Right renal pelvis (tissue), 4 donors: Measurements from ENCODE around the gene PCDHGB5. TPM values are rescaled to one million over a fixed set of nuclear protein-coding genes. Genes with fewer than 3 reads are reported as not detected.

ENCODE experiments used
- DNase-seq, 4 donors: peaks; one replicate each; pipeline ENCODE4 v3.0.0-alpha.2; 2013; ENCODE audit warnings: low read depth in 4 of 4, low spot score in 3 of 4, missing footprints in 1 of 4
- polyA plus RNA-seq, 4 donors: library from polyadenylated mRNA; unstranded; fragments of 120-200 nt; gene quantifications; one replicate each; pipeline ENCODE4 v1.2.1, GENCODE V29; 2013; ENCODE audit not compliant: insufficient read length in 4 of 4

Gene PCDHGB5
- polyA plus RNA-seq, 4 donors = 9.4 to 11.0 (median 9.7) TPM

GRCh38 chr5:141437221-141437620 lies 39.5 kb downstream of the PCDHGB5 start:
- DNase-seq = no peak

- no peak for DNase-seq
Measured at GRCh38 chr5:141439411-141440141, 41.8 kb downstream of the PCDHGB5 start.

DNA sequence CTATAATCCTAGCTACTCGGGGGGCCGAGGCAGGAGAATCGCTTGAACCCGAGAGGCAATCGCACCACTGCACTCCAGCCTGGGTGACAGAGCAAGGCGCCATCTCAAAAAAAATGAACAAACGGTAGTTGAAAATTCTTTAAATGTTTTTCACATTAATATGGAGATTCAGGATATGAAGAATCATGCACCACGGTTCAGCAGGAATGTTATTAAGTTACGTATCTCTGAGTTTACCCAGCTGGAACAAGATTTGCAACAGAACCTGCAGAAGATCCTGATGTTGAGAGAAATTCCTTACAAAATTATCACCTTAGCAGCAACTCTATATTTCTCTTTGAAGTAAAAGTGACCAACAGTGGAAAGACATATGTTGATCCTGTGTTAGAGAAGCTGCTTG lies 42.6 kb downstream of the PCDHGB5 start:
- no peak for DNase-seq

DNA sequence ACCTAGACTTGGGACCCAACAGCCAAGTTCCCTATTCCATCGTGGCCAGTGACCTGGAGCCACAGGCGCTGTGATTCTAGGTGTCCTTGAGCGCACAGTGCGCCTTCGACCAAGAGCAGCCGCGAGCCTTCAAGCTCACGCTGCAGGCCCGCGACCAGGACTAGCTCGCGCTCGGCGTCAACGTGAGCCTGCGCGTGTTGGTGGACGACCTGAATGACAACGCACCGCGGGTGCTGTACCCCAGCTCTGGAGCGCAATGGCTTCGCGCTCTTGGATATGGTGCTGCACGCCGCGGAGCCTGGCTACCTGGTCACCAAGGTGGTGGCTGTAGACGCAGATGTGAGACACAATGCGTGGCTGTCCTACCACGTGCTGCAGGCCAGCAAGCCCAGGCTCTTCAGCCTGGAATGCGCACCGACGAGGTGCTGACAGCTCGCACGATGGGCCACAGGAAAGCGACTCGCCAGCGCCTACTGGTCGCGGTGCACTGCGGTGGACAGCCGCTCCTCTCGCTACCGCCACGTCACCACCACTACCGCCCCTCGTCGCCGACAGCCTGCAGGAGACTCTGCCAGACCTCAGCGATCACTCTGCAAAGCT lies 43.9 kb downstream of the PCDHGB5 start:
- no peak for DNase-seq

Other genes with a start within 250 kb of the PCDHGB5 start
- gene PCDHB6, start 247.9 kb upstream of the PCDHGB5 start, polyA plus RNA-seq = 1 to 10 TPM; 3.0 to 4.0 (median 3.4) TPM
- gene PCDHB7, start 225.3 kb upstream of the PCDHGB5 start, polyA plus RNA-seq = 1 to 10 TPM; 4.9 to 6.2 (median 5.9) TPM
- 1 to 10 TPM; 1.3 to 3.9 (median 2.6) TPM for gene PCDHB8, start 220.2 kb upstream of the PCDHGB5 start, polyA plus RNA-seq
- 1 to 10 TPM; 3.5 to 7.7 (median 5.2) TPM for gene PCDHB16, start 215.6 kb upstream of the PCDHGB5 start, polyA plus RNA-seq
- gene PCDHB9, start 210.8 kb upstream of the PCDHGB5 start, polyA plus RNA-seq = 1 to 10 TPM; 3.2 to 6.3 (median 3.8) TPM
- 1 to 10 TPM; 6.5 to 9.4 (median 7.7) TPM for gene PCDHB10, start 205.6 kb upstream of the PCDHGB5 start, polyA plus RNA-seq
- gene PCDHB11, start 198.3 kb upstream of the PCDHGB5 start, polyA plus RNA-seq = 1 to 10 TPM; 4.8 to 6.3 (median 5.1) TPM
- gene PCDHB12, start 189.2 kb upstream of the PCDHGB5 start, polyA plus RNA-seq = 1 to 10 TPM; 4.6 to 6.5 (median 5.5) TPM
- 1 to 10 TPM; 5.6 to 6.8 (median 6.3) TPM for gene PCDHB13, start 184.0 kb upstream of the PCDHGB5 start, polyA plus RNA-seq
- gene PCDHB14, start 174.6 kb upstream of the PCDHGB5 start, polyA plus RNA-seq = 10 to 100 TPM in 1 of 4 donors, 1 to 10 TPM in 3; 8.1 to 11.2 (median 8.8) TPM
- gene PCDHB15, start 152.6 kb upstream of the PCDHGB5 start, polyA plus RNA-seq = 10 to 100 TPM; 14.7 to 17.0 (median 16.0) TPM
- under 1 TPM in 1 of 4 donors, not detected in 3; 0.04 TPM for gene SLC25A2, start 93.9 kb upstream of the PCDHGB5 start, polyA plus RNA-seq
- gene TAF7, start 77.2 kb upstream of the PCDHGB5 start, polyA plus RNA-seq = 100 to 1,000 TPM; 146 to 183 (median 171) TPM
- gene PCDHGA1, start 67.4 kb upstream of the PCDHGB5 start, polyA plus RNA-seq = 1 to 10 TPM in 2 of 4 donors, under 1 TPM in 2; 0.74 to 1.3 (median 0.96) TPM
- gene PCDHGA2, start 59.2 kb upstream of the PCDHGB5 start, polyA plus RNA-seq = 1 to 10 TPM; 5.8 to 7.7 (median 6.1) TPM
- gene PCDHGA3, start 54.1 kb upstream of the PCDHGB5 start, polyA plus RNA-seq = 1 to 10 TPM; 2.2 to 4.2 (median 3.1) TPM
- gene PCDHGB1, start 47.8 kb upstream of the PCDHGB5 start, polyA plus RNA-seq = 1 to 10 TPM; 1.3 to 2.4 (median 2.0) TPM
- gene PCDHGA4, start 42.9 kb upstream of the PCDHGB5 start, polyA plus RNA-seq = 1 to 10 TPM; 2.3 to 3.1 (median 2.5) TPM
- 1 to 10 TPM; 3.4 to 4.7 (median 3.9) TPM for gene PCDHGB2, start 38.0 kb upstream of the PCDHGB5 start, polyA plus RNA-seq
- gene PCDHGA5, start 33.8 kb upstream of the PCDHGB5 start, polyA plus RNA-seq = 1 to 10 TPM; 2.2 to 3.0 (median 2.5) TPM
- gene PCDHGB3, start 27.7 kb upstream of the PCDHGB5 start, polyA plus RNA-seq = 1 to 10 TPM; 1.7 to 2.3 (median 2.0) TPM
- 1 to 10 TPM; 5.4 to 9.1 (median 6.5) TPM for gene PCDHGA6, start 24.1 kb upstream of the PCDHGB5 start, polyA plus RNA-seq
- 1 to 10 TPM; 2.1 to 2.8 (median 2.2) TPM for gene PCDHGA7, start 15.2 kb upstream of the PCDHGB5 start, polyA plus RNA-seq
- gene PCDHGB4, start 10.2 kb upstream of the PCDHGB5 start, polyA plus RNA-seq = 1 to 10 TPM; 4.3 to 6.6 (median 6.0) TPM
- gene PCDHGA8, start 5.3 kb upstream of the PCDHGB5 start, polyA plus RNA-seq = under 1 TPM; 0.30 to 0.52 (median 0.32) TPM
- gene PCDHGA9, start 4.8 kb downstream of the PCDHGB5 start, polyA plus RNA-seq = 1 to 10 TPM; 5.5 to 6.5 (median 6.0) TPM
- 1 to 10 TPM; 7.0 to 8.3 (median 8.2) TPM for gene PCDHGB6, start 10.1 kb downstream of the PCDHGB5 start, polyA plus RNA-seq
- gene PCDHGA10, start 15.0 kb downstream of the PCDHGB5 start, polyA plus RNA-seq = 1 to 10 TPM; 3.7 to 3.9 (median 3.9) TPM
- 10 to 100 TPM; 15.4 to 16.6 (median 15.9) TPM for gene PCDHGB7, start 19.7 kb downstream of the PCDHGB5 start, polyA plus RNA-seq
- 1 to 10 TPM; 4.4 to 5.5 (median 4.9) TPM for gene PCDHGA11, start 23.1 kb downstream of the PCDHGB5 start, polyA plus RNA-seq
- gene PCDHGA12, start 32.6 kb downstream of the PCDHGB5 start, polyA plus RNA-seq = 1 to 10 TPM in 3 of 4 donors, under 1 TPM in 1; 0.97 to 2.1 (median 1.7) TPM
- 100 to 1,000 TPM; 105 to 128 (median 117) TPM for gene PCDHGC3, start 78.0 kb downstream of the PCDHGB5 start, polyA plus RNA-seq
- gene PCDHGC4, start 87.1 kb downstream of the PCDHGB5 start, polyA plus RNA-seq = 1 to 10 TPM; 2.8 to 3.4 (median 3.2) TPM
- under 1 TPM; 0.11 to 0.61 (median 0.34) TPM for gene PCDHGC5, start 91.1 kb downstream of the PCDHGB5 start, polyA plus RNA-seq
- gene DIAPH1, start 221.1 kb downstream of the PCDHGB5 start, polyA plus RNA-seq = 10 to 100 TPM; 62.7 to 71.7 (median 70.4) TPM
- 100 to 1,000 TPM in 1 of 4 donors, 10 to 100 TPM in 3; 93.3 to 102 (median 95.2) TPM for gene HDAC3, start 238.9 kb downstream of the PCDHGB5 start, polyA plus RNA-seq
- gene RELL2, start 239.1 kb downstream of the PCDHGB5 start, polyA plus RNA-seq = 1 to 10 TPM in 2 of 4 donors, under 1 TPM in 2; 0.73 to 1.4 (median 1.1) TPM